NCI-H2081 treated with DMSO at 0.1 percent for 48 hours (cell line): ENCODE results near the gene CHSY1.

Source experiments
- DNase-seq: peaks from one replicate; lab custom pipeline; 2025; lab: John Stamatoyannopoulos, UW

CHSY1 gene

GRCh38 chr15:101170568-101171350, 81.1 kb downstream of the CHSY1 start:
- no peak for DNase-seq

DNA sequence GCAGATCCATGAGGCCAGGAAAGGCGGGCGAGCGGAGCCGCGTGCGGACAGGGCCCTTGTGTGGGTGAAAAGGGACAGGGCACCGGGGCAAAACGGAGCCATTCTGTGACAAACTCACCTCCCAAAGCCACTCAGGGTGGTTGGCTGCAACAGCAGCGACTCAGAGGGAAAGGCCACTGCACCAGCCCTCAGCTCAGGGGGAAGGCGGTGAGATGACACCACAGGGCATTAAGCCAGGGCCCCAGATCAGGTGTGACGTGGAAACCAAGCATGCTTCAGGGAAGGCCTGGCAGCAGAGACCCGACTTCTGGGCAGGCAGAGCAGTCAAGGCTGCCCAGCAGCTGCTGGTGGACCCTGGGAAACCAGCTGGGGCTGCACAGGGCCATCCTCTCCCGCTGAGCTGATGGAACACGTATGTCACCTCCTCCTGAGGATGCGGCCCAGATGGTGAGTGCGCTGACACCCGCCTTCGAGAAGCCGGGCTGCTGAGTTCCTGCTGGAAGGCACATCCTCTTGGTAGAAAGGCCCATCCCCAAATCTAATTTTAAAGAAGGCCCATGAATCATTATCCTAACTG, 82.3 kb downstream of the CHSY1 start:
- DNase-seq: no peak

DNA sequence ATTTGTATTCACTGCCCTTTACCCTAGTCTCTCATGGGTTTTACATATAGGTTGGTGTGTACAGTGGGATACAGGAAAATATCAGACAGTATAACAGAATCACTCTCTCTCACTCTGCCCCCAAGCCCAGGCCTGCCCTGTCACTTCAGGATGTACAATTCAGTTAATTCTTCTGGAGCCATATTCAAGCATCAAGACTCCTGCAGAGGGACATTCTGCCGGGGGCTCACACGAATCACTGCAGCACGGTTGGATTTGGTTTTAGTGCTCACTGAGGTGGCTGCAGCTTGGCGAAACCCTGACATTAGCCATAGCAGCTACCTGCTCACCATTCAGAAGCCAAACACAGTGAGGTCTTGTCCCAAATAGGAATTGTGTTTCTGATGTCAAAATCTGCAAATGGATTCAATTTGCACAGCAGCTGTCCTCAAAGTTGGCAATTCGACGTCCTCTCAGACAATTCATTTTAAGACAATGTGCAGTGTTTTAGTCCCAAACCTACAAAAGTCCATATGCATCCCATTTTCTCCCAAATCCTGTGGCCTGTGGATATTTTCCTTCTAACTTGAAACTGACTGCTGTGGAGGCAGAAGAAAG, 82.9 kb downstream of the CHSY1 start:
- DNase-seq: no peak

DNA sequence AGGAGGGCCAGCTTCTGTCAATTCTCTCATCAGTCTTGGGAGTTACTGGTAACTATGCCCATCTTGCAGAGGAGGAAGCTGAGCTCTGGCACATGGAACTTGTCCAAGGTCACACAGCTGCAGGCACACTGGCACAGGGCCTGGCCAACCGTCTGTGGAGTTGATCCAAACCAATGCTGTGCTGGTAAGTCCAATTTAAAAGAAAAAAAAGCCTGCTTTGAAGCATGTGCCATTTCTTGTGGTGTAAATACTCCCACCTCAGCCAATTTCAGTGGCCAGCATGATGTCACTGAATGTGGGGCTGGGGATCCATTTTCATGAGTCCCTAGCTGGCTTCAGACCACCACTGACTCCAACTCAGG, 83.4 kb downstream of the CHSY1 start:
- DNase-seq: no peak

- no peak for DNase-seq
These were observed 83.9 kb downstream of the CHSY1 start for GRCh38 chr15:101167753-101168462.

GRCh38 chr15:101167411-101167752, 84.5 kb downstream of the CHSY1 start:
- DNase-seq: no peak

DNA sequence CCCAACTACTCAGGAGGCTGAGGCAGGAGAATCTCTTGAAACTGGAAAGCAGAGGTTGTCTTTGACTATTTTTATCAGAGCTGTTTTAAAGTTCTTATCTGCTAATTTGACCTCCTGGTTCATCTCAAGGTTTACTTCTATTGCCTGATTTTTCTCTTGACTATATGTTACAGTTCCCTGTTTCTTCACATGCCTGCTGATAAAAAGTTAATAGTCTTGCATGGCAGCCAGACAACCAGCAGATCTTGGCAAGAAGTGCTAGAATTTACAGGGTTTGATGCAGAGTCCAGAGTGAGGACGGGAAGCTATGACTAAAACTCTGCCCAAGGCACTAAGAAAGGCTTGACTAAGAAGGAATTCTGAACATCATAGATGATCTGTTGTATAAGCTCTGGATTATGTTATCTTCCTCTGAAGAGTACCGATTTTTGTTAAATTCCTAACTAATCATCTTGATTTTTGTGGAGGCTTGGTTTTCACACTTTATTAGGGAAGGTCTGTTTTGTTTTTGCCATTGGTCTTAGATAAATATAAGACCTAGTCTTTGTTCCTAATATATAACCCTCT, 85.9 kb downstream of the CHSY1 start:
- DNase-seq: no peak

GRCh38 chr15:101162701-101163483, 89.0 kb downstream of the CHSY1 start:
- no peak for DNase-seq

DNA sequence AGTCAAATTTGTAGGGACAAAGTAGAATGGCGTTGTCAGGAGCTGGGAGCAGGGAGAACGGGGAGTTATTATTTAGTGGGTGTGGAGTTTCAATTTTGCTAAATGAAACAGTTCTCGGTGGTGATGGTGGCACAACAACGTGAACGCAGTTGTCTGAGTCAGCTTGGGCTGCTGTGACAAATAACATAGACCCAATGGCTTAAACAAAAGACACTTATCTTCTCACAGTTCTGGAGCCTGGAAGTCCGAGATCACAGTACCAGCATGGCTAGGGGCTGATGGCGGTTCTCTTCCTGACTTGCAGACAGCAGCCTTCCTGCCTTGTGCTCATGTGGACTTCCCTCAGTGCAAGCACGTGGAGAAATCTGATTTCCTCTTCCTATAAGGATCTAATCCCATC, 90.2 kb downstream of the CHSY1 start:
- no peak for DNase-seq

GRCh38 chr15:101159936-101160815, 91.7 kb downstream of the CHSY1 start:
- no peak for DNase-seq

GRCh38 chr15:101159096-101159935, 92.5 kb downstream of the CHSY1 start:
- DNase-seq: no peak

GRCh38 chr15:101158166-101159095, 93.4 kb downstream of the CHSY1 start:
- no peak for DNase-seq

- DNase-seq: no peak
These were observed 94.1 kb downstream of the CHSY1 start for GRCh38 chr15:101157721-101158120.

- DNase-seq: no peak
These were observed 95.2 kb downstream of the CHSY1 start for GRCh38 chr15:101156509-101157159.

DNA sequence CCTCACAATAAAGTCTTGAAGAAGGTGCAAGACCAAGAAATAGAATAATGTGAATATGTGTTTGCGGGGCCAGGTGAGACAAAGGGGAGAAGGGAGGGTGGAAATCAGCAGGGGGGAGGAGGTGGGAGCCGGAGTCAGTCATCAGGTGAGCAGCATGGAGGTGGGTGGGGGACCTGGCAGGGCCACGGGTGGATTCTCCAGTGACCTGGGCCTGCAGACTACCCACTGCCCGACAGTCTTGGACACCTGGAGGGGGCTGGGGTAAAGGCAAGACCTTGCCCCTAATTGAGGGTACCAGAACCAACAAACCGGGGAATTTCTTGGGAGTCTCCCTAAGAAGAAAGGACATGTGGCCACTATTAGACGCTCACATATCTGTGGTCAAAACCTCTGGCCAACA, 95.8 kb downstream of the CHSY1 start:
- DNase-seq: no peak

DNA sequence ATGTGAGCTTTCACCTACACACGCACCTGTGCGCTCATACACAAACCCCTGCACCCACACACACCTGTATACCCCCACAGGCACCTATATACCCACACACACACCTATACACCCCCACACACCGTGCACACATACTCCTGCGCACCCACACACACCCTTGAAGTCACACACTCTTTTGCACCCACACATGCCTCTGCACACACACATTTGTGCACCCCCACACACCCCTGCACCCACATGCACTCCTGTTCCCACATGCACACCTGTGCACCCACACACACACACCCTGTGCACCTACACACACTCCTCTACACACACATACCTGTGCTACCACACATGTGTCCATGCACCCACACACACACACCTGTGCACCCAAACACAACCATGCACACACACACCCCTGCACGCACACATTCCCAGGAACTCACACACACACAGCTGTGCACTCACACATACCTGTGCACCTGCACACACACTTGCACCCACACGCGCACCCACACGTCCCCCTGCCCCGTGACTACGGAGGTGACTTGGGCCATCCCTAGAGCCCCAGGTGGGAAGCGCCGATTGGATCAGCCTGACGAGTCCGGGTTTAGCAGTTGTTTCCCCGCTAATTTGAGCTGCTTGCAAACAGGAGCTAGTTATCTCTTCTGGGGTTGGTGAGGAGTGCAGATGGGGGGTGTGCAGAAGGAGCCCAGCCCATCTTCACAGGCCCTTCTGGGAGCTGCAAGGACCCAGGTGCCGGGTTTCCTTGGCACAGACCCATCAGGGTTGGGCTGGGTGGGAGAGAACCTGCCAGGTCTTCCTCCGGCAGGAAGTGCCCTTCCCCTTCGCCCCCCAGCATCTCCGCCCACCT, 97.8 kb downstream of the CHSY1 start:
- DNase-seq: no peak

- DNase-seq: no peak
These were observed 98.9 kb downstream of the CHSY1 start for GRCh38 chr15:101152914-101153313.
